ENCODE results near the gene ZBTB7C. TPM values are rescaled to one million over a fixed set of nuclear protein-coding genes. Genes with fewer than 3 reads are reported as not detected.

ZBTB7C gene
- total and polyA plus RNA-seq, 2 of the 8 experiments (the other 6 are each of a cell fraction or from before 2014, with no cell fraction given) = 0.15 to 0.45 TPM

- TF ChIP-seq EP300 (IDR thresholded peaks at IDR 0.05; ENCODE audit: borderline replicate concordance in 1 of 2, low read depth in 2 of 2, low read length in 2 of 2) (no peak), RNF2 (IDR thresholded peaks at IDR 0.05; ENCODE audit: borderline replicate concordance, low read depth, low read length, missing control alignments, poor library complexity, severe bottlenecking) (no peak), SRF (IDR thresholded peaks at IDR 0.05; ENCODE audit: low read depth, low read length) (no peak), CBX5 (IDR thresholded peaks at IDR 0.05; ENCODE audit: low read depth, low read length) (no peak), CTCF (IDR thresholded peaks at IDR 0.05; ENCODE audit: control extremely low read depth in 1 of 3, insufficient read depth in 1 of 3, low read depth in 1 of 3, low read length in 3 of 3) (no peak), CREB1 (IDR thresholded peaks at IDR 0.05) (no peak)
These were observed 299.2 kb downstream of the ZBTB7C start (continued) for GRCh38 chr18:48109961-48110493.
